ENCODE measurements around the gene MEI4. TPM values are rescaled to one million over a fixed set of nuclear protein-coding genes. Genes with fewer than 3 reads are reported as not detected.

The MEI4 gene
- polyA plus RNA-seq, 1 donor (not counting 4 experiments of a cell fraction or from before 2014, with no cell fraction given), result 0.01 TPM

- H2AFZ ChIP-seq (ENCODE audit: control insufficient read depth, low read length), result no peak overlapping the region
- TF ChIP-seq EZH2 (IDR thresholded peaks at IDR 0.05; ENCODE audit: low read length) (no peak), CTCF (optimal IDR thresholded peaks at IDR 0.05 in 1 of 3, IDR thresholded peaks at IDR 0.05 in 1 of 3, conservative IDR thresholded peaks at IDR 0.05 in 1 of 3; ENCODE audit: extremely low read depth in 1 of 3, insufficient read depth in 2 of 3, low read length in 3 of 3) (no peak)
- no peaks in the 10 kb centered on the region for H3K9me3 ChIP-seq (ENCODE audit: control insufficient read depth, low read depth, low read length)
- no peaks in the 10 kb centered on the region for H3K9me1 ChIP-seq (ENCODE audit: control insufficient read depth, extremely low read depth, insufficient read depth, low read length)
- H3K79me2 ChIP-seq (ENCODE audit: control insufficient read depth, insufficient read depth, low read length), result no peaks in the 10 kb centered on the region
- H3K9ac ChIP-seq (ENCODE audit: control insufficient read depth, extremely low read depth, insufficient read depth, low read length), result no peak overlapping the region
- H3K4me1 ChIP-seq (ENCODE audit: control insufficient read depth, extremely low read depth, insufficient read depth, low read length), result no peaks in the 10 kb centered on the region
- DNase-seq (ENCODE audit: low read depth, low spot score), result no peak
- no peaks in the 10 kb centered on the region for H4K20me1 ChIP-seq (ENCODE audit: control insufficient read depth, extremely low read depth, insufficient read depth, low read length)
- no peak overlapping the region for H3K27ac ChIP-seq (ENCODE audit: control insufficient read depth, insufficient read depth, low read length)
- dilution Hi-C loops (cut with MboI; ENCODE audit: extremely low pct_ligation_motif_present, low sequenced_read_pairs), result no loop called here
- H3K4me2 ChIP-seq (ENCODE audit: control insufficient read depth, extremely low read depth, insufficient read depth, low read depth, low read length), result no peak overlapping the region
- H3K4me3 ChIP-seq (ENCODE audit: control insufficient read depth in 2 of 3, extremely low read depth in 1 of 3, insufficient read depth in 2 of 3, low read depth in 1 of 3, low read length in 3 of 3), result no peak overlapping the region
- no peaks in the 10 kb centered on the region for H3K36me3 ChIP-seq (ENCODE audit: control insufficient read depth in 2 of 2, extremely low read depth in 1 of 2, insufficient read depth in 2 of 2, low read length in 2 of 2)
- FAIRE-seq, result no peak
- no peaks in the 10 kb centered on the region for H3K27me3 ChIP-seq (ENCODE audit: control insufficient read depth, extremely low read depth, insufficient read depth, low read length)
These were observed 160.3 kb downstream of the MEI4 start for GRCh38 chr6:77813090-77813489.

DNA sequence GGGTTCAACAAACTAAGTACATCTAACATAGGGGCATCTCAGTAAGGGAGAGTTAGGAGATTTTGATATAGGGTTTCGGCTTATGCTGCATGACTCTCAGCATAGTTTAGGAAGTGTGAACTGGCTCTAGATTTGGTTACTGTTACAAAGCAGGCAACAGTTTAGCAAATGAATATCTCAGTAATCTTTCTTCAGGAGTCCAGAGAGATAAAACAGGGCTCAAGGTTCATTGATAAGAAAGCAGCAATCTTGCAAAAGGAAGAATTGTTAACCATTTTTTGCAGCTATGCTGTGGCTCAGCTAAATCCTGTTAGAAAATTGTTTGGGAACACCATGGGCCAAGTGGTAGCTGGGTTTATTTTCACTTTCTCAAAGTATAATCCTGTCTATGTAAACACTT is 161.3 kb downstream of the MEI4 start:
- no peak overlapping the region for H3K9ac ChIP-seq (ENCODE audit: control insufficient read depth, extremely low read depth, insufficient read depth, low read length)
- TF ChIP-seq CTCF (optimal IDR thresholded peaks at IDR 0.05 in 1 of 3, IDR thresholded peaks at IDR 0.05 in 1 of 3, conservative IDR thresholded peaks at IDR 0.05 in 1 of 3; ENCODE audit: extremely low read depth in 1 of 3, insufficient read depth in 2 of 3, low read length in 3 of 3), result no peak
- TF ChIP-seq EZH2 (IDR thresholded peaks at IDR 0.05; ENCODE audit: low read length), result no peak
- no peaks in the 10 kb centered on the region for H3K79me2 ChIP-seq (ENCODE audit: control insufficient read depth, insufficient read depth, low read length)
- H3K4me2 ChIP-seq (ENCODE audit: control insufficient read depth, extremely low read depth, insufficient read depth, low read depth, low read length), result no peak overlapping the region
- no peak overlapping the region for H3K27ac ChIP-seq (ENCODE audit: control insufficient read depth, insufficient read depth, low read length)
- no peak overlapping the region for H3K4me3 ChIP-seq (ENCODE audit: control insufficient read depth in 2 of 3, extremely low read depth in 1 of 3, insufficient read depth in 2 of 3, low read depth in 1 of 3, low read length in 3 of 3)
- no peaks in the 10 kb centered on the region for H3K9me3 ChIP-seq (ENCODE audit: control insufficient read depth, low read depth, low read length)
- dilution Hi-C loops (cut with MboI; ENCODE audit: extremely low pct_ligation_motif_present, low sequenced_read_pairs), result no loop called here
- H3K9me1 ChIP-seq (ENCODE audit: control insufficient read depth, extremely low read depth, insufficient read depth, low read length), result no peaks in the 10 kb centered on the region
- FAIRE-seq (no peak), DNase-seq (ENCODE audit: low read depth, low spot score) (no peak)
- H3K36me3 ChIP-seq (ENCODE audit: control insufficient read depth in 2 of 2, extremely low read depth in 1 of 2, insufficient read depth in 2 of 2, low read length in 2 of 2), result no peaks in the 10 kb centered on the region
- no peaks in the 10 kb centered on the region for H3K4me1 ChIP-seq (ENCODE audit: control insufficient read depth, extremely low read depth, insufficient read depth, low read length)
- no peak overlapping the region for H2AFZ ChIP-seq (ENCODE audit: control insufficient read depth, low read length)
- no peaks in the 10 kb centered on the region for H4K20me1 ChIP-seq (ENCODE audit: control insufficient read depth, extremely low read depth, insufficient read depth, low read length)
- H3K27me3 ChIP-seq (ENCODE audit: control insufficient read depth, extremely low read depth, insufficient read depth, low read length), result no peaks in the 10 kb centered on the region

Data from keratinocyte (primary cell).